Caco-2 (cell line): Measurements from ENCODE around the gene FTHL17. TPM values are rescaled to one million over a fixed set of nuclear protein-coding genes. Genes with fewer than 3 reads are reported as not detected.

ENCODE experiments used
- BruUV-seq: library from RNA; stranded (reverse); fragments of 400-500 nt; replicated peaks from 2 replicates; lab custom pipeline; 2021; lab: Mats Ljungman, UMichigan
- CTCF ChIA-PET: fragments of 300-600 bp; sonication (Branson Sonifier 250); formaldehyde crosslinking; loops from one replicate; lab custom pipeline; 2022; ENCODE audit warnings: antibody characterized with exemption; lab: Charles Lee
- POLR2A ChIA-PET: fragments of 300-600 bp; sonication (Branson Sonifier 250); formaldehyde crosslinking; loops from one replicate; lab custom pipeline; 2022; ENCODE audit warnings: antibody characterized with exemption; lab: Charles Lee
- DNase-seq, 2 experiments: peaks; one replicate each; pipeline versions ENCODE4 v3.0.0 to v3.0.0-alpha.2; 2020 to 2022
- H3K27me3 ChIP-seq: replicated peaks from 2 replicates; pipeline ENCODE4 v1.6.0; 2011; ENCODE audit warnings: low read length; ENCODE audit not compliant: control insufficient read depth, insufficient read depth
- H3K36me3 ChIP-seq: 2 replicates; pipeline ENCODE4 v1.5.1; 2011; ENCODE audit warnings: low read length; ENCODE audit not compliant: control insufficient read depth, insufficient read depth
- H3K4me1 ChIP-seq: fragments of 250-450 bp; sonication (Bioruptor Pico); 2 replicates; pipeline ENCODE4 v1.5.1; 2020; ENCODE audit warnings: mild to moderate bottlenecking
- H3K4me3 ChIP-seq: 2 replicates; pipeline ENCODE4 v1.5.1; 2011; ENCODE audit warnings: low read depth, mild to moderate bottlenecking, control low read depth, low read length
- H3K9me3 ChIP-seq: fragments of 250-450 bp; sonication (Bioruptor Pico); 2 replicates; pipeline ENCODE4 v1.5.1; 2020; ENCODE audit warnings: mild to moderate bottlenecking, moderate library complexity
- H3K27ac Mint-ChIP-seq: one replicate; pipeline ENCODE4 v1.8.0; 2022; ENCODE audit warnings: mixed read lengths; ENCODE audit not compliant: unreplicated experiment
- H3K27me3 Mint-ChIP-seq: one replicate; pipeline ENCODE4 v1.8.0; 2022; ENCODE audit warnings: mixed read lengths; ENCODE audit not compliant: insufficient read depth, unreplicated experiment
- H3K36me3 Mint-ChIP-seq: one replicate; pipeline ENCODE4 v1.8.0; 2022; ENCODE audit warnings: mild to moderate bottlenecking, mixed read lengths; ENCODE audit not compliant: insufficient read depth, unreplicated experiment
- H3K4me1 Mint-ChIP-seq: one replicate; pipeline ENCODE4 v1.8.0; 2022; ENCODE audit warnings: low read depth, mixed read lengths; ENCODE audit not compliant: unreplicated experiment
- H3K4me3 Mint-ChIP-seq: one replicate; pipeline ENCODE4 v1.8.0; 2022; ENCODE audit warnings: mild to moderate bottlenecking, moderate library complexity, mixed read lengths; ENCODE audit not compliant: unreplicated experiment
- H3K9me3 Mint-ChIP-seq: one replicate; pipeline ENCODE4 v1.8.0; 2022; ENCODE audit warnings: mixed read lengths; ENCODE audit not compliant: unreplicated experiment
- intact Hi-C: fragments of 100-400 bp; cut with micrococcal nuclease; formaldehyde crosslinking; loops from one replicate; pipeline ENCODE4 v1.10.0; 2022; ENCODE audit not compliant: unreplicated experiment
- total RNA-seq: library from RNA; stranded (reverse); gene quantifications from 2 replicates; pipeline ENCODE4 v1.2.3, GENCODE V29; 2022
- TF ChIP-seq, protein P1 (sequence below), 2 experiments: fragments of 200-600 bp in 1 of 2; IDR thresholded peaks; 1 replicate in 1 of 2; 2 replicates in 1 of 2; pipeline versions ENCODE4 v1.5.1 to v1.8.0; 2011 to 2022; ENCODE audit warnings: antibody characterized with exemption in 1 of 2, control low read depth in 1 of 2, inconsistent platforms in 1 of 2, low read depth in 1 of 2, low read length in 1 of 2, mild to moderate bottlenecking in 1 of 2, moderate library complexity in 1 of 2; ENCODE audit not compliant: insufficient read depth in 1 of 2, severe bottlenecking in 1 of 2, unreplicated experiment in 1 of 2

Gene FTHL17
- total RNA-seq, 1 experiment from 2014 or later = not detected

DNA sequence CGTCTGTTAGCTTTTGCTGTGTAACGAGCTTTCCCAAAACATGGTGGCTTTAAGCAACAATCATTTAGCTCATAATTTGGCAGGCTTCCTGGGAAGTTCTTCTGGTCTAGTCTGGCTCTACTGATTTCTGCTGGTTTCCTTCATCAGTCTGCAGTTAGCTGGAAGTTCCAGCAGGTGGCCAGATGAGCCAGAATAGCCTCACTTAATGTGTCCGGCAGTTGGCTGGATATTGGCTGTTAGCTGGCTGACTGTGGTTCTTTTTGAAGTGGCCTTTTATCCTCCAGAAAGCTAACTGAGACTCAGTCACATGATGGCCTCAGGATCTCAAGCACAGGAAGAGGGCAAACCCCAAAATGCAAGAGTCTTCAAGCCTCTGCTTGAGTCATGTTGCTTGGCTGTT is 34.9 kb downstream of the FTHL17 start:
- TF ChIP-seq, protein P1, sequence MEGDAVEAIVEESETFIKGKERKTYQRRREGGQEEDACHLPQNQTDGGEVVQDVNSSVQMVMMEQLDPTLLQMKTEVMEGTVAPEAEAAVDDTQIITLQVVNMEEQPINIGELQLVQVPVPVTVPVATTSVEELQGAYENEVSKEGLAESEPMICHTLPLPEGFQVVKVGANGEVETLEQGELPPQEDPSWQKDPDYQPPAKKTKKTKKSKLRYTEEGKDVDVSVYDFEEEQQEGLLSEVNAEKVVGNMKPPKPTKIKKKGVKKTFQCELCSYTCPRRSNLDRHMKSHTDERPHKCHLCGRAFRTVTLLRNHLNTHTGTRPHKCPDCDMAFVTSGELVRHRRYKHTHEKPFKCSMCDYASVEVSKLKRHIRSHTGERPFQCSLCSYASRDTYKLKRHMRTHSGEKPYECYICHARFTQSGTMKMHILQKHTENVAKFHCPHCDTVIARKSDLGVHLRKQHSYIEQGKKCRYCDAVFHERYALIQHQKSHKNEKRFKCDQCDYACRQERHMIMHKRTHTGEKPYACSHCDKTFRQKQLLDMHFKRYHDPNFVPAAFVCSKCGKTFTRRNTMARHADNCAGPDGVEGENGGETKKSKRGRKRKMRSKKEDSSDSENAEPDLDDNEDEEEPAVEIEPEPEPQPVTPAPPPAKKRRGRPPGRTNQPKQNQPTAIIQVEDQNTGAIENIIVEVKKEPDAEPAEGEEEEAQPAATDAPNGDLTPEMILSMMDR (IDR thresholded peaks at IDR 0.05; ENCODE audit: insufficient read depth in 1 of 2, low read depth in 1 of 2, low read length in 1 of 2, severe bottlenecking in 1 of 2, unreplicated experiment in 1 of 2) = peak; percentile 42 to 68
- H3K27me3 Mint-ChIP-seq = no peaks in the 10 kb centered on the region
- Histone ChIP-seq H3K4me3 (no peak overlapping the region), H3K9me3 (no peaks in the 10 kb centered on the region), H3K27me3 (no peaks in the 10 kb centered on the region), H3K4me1 (no peaks in the 10 kb centered on the region), H3K36me3 (no peaks in the 10 kb centered on the region)
- no peaks in the 10 kb centered on the region for H3K36me3 Mint-ChIP-seq
- no peak overlapping the region for H3K27ac Mint-ChIP-seq
- intact Hi-C loops = loop anchor here (1.0 to 5.0 kb wide), 4 partner anchors 101 to 621 kb away; no protein-coding TSS in a partner anchor
- POLR2A ChIA-PET = no interaction called here
- no peak overlapping the region for H3K4me3 Mint-ChIP-seq
- no peaks in the 10 kb centered on the region for H3K9me3 Mint-ChIP-seq
- CTCF ChIA-PET = interaction anchor here (1.0 to 1.3 kb wide), 5 partner anchors 95 to 301 kb away, joined by 3 to 7 read pairs (median 4); no protein-coding TSS in a partner anchor
- no TSS peak for BruUV-seq
- peak; percentile 38 to 41 for DNase-seq
- H3K4me1 Mint-ChIP-seq = peaks cover 8% of the 10 kb centered on the region

DNA sequence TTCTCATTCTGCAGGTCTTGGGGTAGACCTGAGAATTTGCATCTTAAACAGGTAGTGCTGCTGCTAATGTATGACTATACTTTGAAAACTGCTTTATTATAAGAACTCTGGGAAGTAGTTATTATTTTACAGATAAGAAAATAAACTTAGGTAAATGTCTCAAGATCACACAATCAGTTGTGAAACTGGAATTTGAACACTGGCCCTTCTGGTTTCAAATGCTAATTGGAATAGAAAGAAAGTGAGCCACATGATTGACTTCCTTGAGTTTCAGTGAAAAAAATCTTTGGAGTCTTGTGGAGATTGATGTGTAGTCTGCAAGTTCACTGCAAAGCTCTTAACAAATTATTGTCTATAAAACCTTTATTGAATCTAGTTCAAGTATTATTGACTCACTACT is 44.5 kb downstream of the FTHL17 start:
- Histone ChIP-seq H3K27me3 (no peaks in the 10 kb centered on the region), H3K9me3 (no peaks in the 10 kb centered on the region), H3K36me3 (no peaks in the 10 kb centered on the region), H3K4me3 (no peak overlapping the region), H3K4me1 (no peaks in the 10 kb centered on the region)
- Mint-ChIP-seq H3K27ac (no peak overlapping the region), H3K4me1 (no peaks in the 10 kb centered on the region), H3K4me3 (no peak overlapping the region), H3K9me3 (no peaks in the 10 kb centered on the region), H3K36me3 (no peaks in the 10 kb centered on the region), H3K27me3 (no peaks in the 10 kb centered on the region)
- TF ChIP-seq, protein P1 (IDR thresholded peaks at IDR 0.05; ENCODE audit: insufficient read depth in 1 of 2, low read depth in 1 of 2, low read length in 1 of 2, severe bottlenecking in 1 of 2, unreplicated experiment in 1 of 2) = no peak
- DNase-seq = no peak
- ChIA-PET POLR2A (interaction anchor here (0.6 kb wide), 1 partner anchor 678 kb away, joined by 5 read pairs; no protein-coding TSS in a partner anchor), CTCF (no interaction called here)
- intact Hi-C loops = no loop called here
- BruUV-seq = no TSS peak

DNA sequence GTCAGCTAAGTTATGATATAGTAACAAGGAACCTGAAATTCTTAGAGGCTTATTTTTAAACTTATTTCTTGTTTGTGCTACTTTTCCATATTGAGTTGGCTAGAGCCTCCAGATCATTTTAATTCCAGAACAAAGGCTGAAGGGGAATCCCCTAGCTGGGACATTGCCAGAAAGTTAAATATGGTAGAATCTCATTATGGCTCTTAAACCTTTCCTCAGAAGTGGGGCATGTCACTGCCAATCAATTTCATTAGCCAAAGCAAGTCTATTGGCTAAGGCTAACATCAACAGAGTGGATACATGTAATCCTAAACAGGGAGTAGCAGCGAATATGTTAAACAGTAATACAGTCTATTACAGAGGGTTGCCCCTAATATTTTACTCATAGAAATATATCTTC is 47.0 kb downstream of the FTHL17 start:
- no TSS peak for BruUV-seq
- no peaks in the 10 kb centered on the region for H3K9me3 ChIP-seq
- H3K4me1 ChIP-seq = no peaks in the 10 kb centered on the region
- Mint-ChIP-seq H3K4me1 (no peaks in the 10 kb centered on the region), H3K27ac (no peak overlapping the region), H3K9me3 (no peaks in the 10 kb centered on the region), H3K27me3 (no peaks in the 10 kb centered on the region), H3K4me3 (no peak overlapping the region), H3K36me3 (no peaks in the 10 kb centered on the region)
- TF ChIP-seq, protein P1 (IDR thresholded peaks at IDR 0.05; ENCODE audit: insufficient read depth in 1 of 2, low read depth in 1 of 2, low read length in 1 of 2, severe bottlenecking in 1 of 2, unreplicated experiment in 1 of 2) = no peak
- ChIA-PET CTCF (no interaction called here), POLR2A (no interaction called here)
- no peaks in the 10 kb centered on the region for H3K27me3 ChIP-seq
- DNase-seq = no peak
- no peaks in the 10 kb centered on the region for H3K36me3 ChIP-seq
- intact Hi-C loops = no loop called here
- no peak overlapping the region for H3K4me3 ChIP-seq
